AG20443 (cell line): ENCODE measurements around the gene ABL2.
"Not testable (repeated sequence)": the region's sequence is repeated elsewhere in the genome, so short reads cannot be mapped to it uniquely, and the experiment has no call there.

Experiments used
- DNase-seq: peaks from one replicate; pipeline ENCODE4 v3.0.0; 2012; ENCODE audit warnings: low spot score, mixed read lengths

The ABL2 gene

GRCh38 chr1:179135168-179135567 is 94.3 kb downstream of the ABL2 start:
- not testable (repeated sequence) for DNase-seq

- DNase-seq: no peak
Measured at GRCh38 chr1:179129702-179130473, 99.6 kb downstream of the ABL2 start.

- no peak for DNase-seq
Measured at GRCh38 chr1:179128520-179128919, 101.0 kb downstream of the ABL2 start.

GRCh38 chr1:179127163-179127895 is 102.1 kb downstream of the ABL2 start:
- no peak for DNase-seq

- no peak for DNase-seq
Measured at GRCh38 chr1:179126338-179127060, 103.0 kb downstream of the ABL2 start.

- DNase-seq: no peak
Measured at GRCh38 chr1:179124873-179125272, 104.6 kb downstream of the ABL2 start.

- no peak for DNase-seq
Measured at GRCh38 chr1:179121159-179121938, 108.1 kb downstream of the ABL2 start.

GRCh38 chr1:179120736-179121135 is 108.7 kb downstream of the ABL2 start:
- no peak for DNase-seq

GRCh38 chr1:179119513-179119912 is 110.0 kb downstream of the ABL2 start:
- no peak for DNase-seq

- DNase-seq: no peak
Measured at GRCh38 chr1:179115181-179115580, 114.3 kb downstream of the ABL2 start.

- no peak for DNase-seq
Measured at GRCh38 chr1:179108644-179109043, 120.8 kb downstream of the ABL2 start.

- no peak for DNase-seq
Measured at GRCh38 chr1:179107706-179108629, 121.5 kb downstream of the ABL2 start.

- DNase-seq: no peak
Measured at GRCh38 chr1:179105393-179105792, 124.1 kb downstream of the ABL2 start.

GRCh38 chr1:179104611-179105250 is 124.7 kb downstream of the ABL2 start:
- DNase-seq: no peak

- DNase-seq: no peak
Measured at GRCh38 chr1:179103999-179104398, 125.5 kb downstream of the ABL2 start.

GRCh38 chr1:179101566-179101965 is 127.9 kb downstream of the ABL2 start:
- no peak for DNase-seq

- DNase-seq: no peak
Measured at GRCh38 chr1:179099891-179100290, 129.6 kb downstream of the ABL2 start.

- DNase-seq: no peak
Measured at GRCh38 chr1:179095924-179096323, 133.6 kb downstream of the ABL2 start.

- no peak for DNase-seq
Measured at GRCh38 chr1:179095377-179095776, 134.1 kb downstream of the ABL2 start.

- no peak for DNase-seq
Measured at GRCh38 chr1:179094818-179095217, 134.7 kb downstream of the ABL2 start.
